ENCODE data around the gene ALOX15B. TPM values are rescaled to one million over a fixed set of nuclear protein-coding genes. Genes with fewer than 3 reads are reported as not detected.

Gene ALOX15B
- total and polyA plus RNA-seq, 2 donors, result 5.6 TPM; not detected in 1

- Histone ChIP-seq H3K4me3 (ENCODE audit: low read depth, low read length) (no peak overlapping the region), H3K36me3 (ENCODE audit: insufficient read depth) (no peaks in the 10 kb centered on the region), H3K27ac (ENCODE audit: low read depth) (no peak overlapping the region), H3K4me1 (ENCODE audit: insufficient read depth) (no peaks in the 10 kb centered on the region)
- 95% methylated on average over 30 of the region's 30 CpGs for WGBS
- no peak for DNase-seq (ENCODE audit: extremely low spot score)
Measured at GRCh38 chr17:8005967-8006730, 32.7 kb upstream of the ALOX15B start.

- no peaks in the 10 kb centered on the region for H3K36me3 ChIP-seq (ENCODE audit: insufficient read depth)
- no peak overlapping the region for H3K27ac ChIP-seq (ENCODE audit: low read depth)
- DNase-seq (ENCODE audit: extremely low spot score), result no peak
- WGBS, result 76% methylated on average over 14 of the region's 14 CpGs
- no peak overlapping the region for H3K4me3 ChIP-seq (ENCODE audit: low read depth, low read length)
- H3K4me1 ChIP-seq (ENCODE audit: insufficient read depth), result no peaks in the 10 kb centered on the region
Measured at GRCh38 chr17:8006836-8007680, 31.8 kb upstream of the ALOX15B start.

DNA sequence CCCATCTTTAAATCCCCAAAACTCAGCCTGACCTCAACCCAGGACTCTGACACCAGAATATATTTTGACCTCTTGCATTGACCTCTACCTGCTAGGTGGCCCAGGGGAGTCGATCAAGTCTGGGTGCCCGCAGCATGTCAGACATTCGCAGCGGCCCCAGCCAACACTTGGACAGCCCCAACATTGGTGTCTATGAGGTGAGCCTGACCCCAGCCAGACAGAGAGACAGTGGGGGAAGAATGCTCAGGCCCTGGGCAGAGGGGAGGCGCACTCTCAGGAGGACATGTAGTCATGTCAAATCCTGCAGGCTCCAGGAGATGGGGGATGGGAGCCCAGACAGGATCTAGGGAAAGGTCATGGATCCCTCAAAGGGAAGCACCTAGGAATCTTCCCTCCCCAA, 31.0 kb upstream of the ALOX15B start:
- H3K4me3 ChIP-seq (ENCODE audit: low read depth, low read length), result no peak overlapping the region
- no peaks in the 10 kb centered on the region for H3K36me3 ChIP-seq (ENCODE audit: insufficient read depth)
- no peak for DNase-seq (ENCODE audit: extremely low spot score)
- no peaks in the 10 kb centered on the region for H3K4me1 ChIP-seq (ENCODE audit: insufficient read depth)
- no peak overlapping the region for H3K27ac ChIP-seq (ENCODE audit: low read depth)
- WGBS, result 97% methylated on average over 5 of the region's 5 CpGs

DNA sequence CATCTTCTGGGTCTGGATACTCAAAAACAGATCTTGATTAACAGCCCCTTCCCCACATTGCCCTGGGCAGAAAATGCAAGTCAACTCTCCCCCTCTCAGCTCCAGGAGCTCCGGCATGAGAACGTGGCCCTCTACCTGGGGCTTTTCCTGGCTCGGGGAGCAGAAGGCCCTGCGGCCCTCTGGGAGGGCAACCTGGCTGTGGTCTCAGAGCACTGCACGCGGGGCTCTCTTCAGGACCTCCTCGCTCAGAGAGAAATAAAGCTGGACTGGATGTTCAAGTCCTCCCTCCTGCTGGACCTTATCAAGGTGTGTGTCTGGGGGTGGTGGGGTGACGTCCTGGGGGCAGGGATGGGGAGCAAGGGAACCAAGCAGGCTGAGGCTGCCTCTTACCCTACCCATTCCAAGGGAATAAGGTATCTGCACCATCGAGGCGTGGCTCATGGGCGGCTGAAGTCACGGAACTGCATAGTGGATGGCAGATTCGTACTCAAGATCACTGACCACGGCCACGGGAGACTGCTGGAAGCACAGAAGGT, 26.7 kb upstream of the ALOX15B start:
- no peaks in the 10 kb centered on the region for H3K4me1 ChIP-seq (ENCODE audit: insufficient read depth)
- 85% methylated on average over 15 of the region's 15 CpGs for WGBS

GRCh38 chr17:8012996-8013640, 25.7 kb upstream of the ALOX15B start:
- Histone ChIP-seq H3K4me3 (ENCODE audit: low read depth, low read length) (no peak overlapping the region), H3K27ac (ENCODE audit: low read depth) (no peak overlapping the region), H3K36me3 (ENCODE audit: insufficient read depth) (no peaks in the 10 kb centered on the region), H3K4me1 (ENCODE audit: insufficient read depth) (no peaks in the 10 kb centered on the region)
- WGBS, result 79% methylated on average over 17 of the region's 17 CpGs
- no peak for DNase-seq (ENCODE audit: extremely low spot score)

More for the DNA sequence above, 26.7 kb upstream of the ALOX15B start:
- H3K36me3 ChIP-seq (ENCODE audit: insufficient read depth), result no peaks in the 10 kb centered on the region
- no peak overlapping the region for H3K27ac ChIP-seq (ENCODE audit: low read depth)
- DNase-seq (ENCODE audit: extremely low spot score), result no peak
- no peak overlapping the region for H3K4me3 ChIP-seq (ENCODE audit: low read depth, low read length)

DNA sequence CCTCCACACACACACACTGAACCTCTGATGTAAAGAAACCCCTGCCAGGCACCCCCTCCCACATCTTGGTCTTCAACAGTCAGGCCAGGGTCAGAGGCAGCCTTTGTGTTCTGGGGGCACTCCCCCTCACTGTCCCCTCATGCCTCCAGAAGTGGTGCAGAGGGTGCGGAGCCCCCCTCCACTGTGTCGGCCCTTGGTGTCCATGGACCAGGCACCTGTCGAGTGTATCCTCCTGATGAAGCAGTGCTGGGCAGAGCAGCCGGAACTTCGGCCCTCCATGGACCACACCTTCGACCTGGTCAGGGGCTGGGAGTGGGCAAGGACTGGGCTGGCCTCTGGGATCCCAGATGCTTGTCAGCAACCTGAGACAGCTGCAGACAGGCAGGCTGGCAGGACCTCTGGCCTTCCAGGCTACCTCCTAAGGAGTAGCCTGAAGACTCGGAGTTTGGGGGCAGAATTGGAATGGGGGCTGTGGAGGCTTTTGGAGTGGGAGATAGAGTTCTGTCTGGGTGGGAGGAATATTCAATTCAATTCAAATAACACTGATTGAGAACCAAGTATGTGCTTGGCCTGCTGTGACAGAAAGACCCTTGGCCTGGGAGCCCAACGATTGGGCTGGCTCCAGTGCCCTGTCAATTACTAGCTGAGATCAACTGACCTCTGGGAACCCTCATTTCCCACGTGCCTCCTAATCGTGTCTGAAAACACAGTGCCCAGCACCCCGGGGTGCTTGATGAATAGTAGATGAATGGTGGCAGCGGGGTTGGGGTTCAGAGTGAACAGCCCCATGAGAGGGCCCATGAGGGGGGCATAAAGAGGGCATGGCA, 24.9 kb upstream of the ALOX15B start:
- 86% methylated on average over 12 of the region's 12 CpGs for WGBS
- Histone ChIP-seq H3K4me1 (ENCODE audit: insufficient read depth) (no peaks in the 10 kb centered on the region), H3K27ac (ENCODE audit: low read depth) (no peak overlapping the region), H3K36me3 (ENCODE audit: insufficient read depth) (no peaks in the 10 kb centered on the region), H3K4me3 (ENCODE audit: low read depth, low read length) (no peak overlapping the region)
- DNase-seq (ENCODE audit: extremely low spot score), result no peak

GRCh38 chr17:8014558-8014850, 24.4 kb upstream of the ALOX15B start:
- Histone ChIP-seq H3K4me3 (ENCODE audit: low read depth, low read length) (no peak overlapping the region), H3K36me3 (ENCODE audit: insufficient read depth) (no peaks in the 10 kb centered on the region), H3K27ac (ENCODE audit: low read depth) (no peak overlapping the region), H3K4me1 (ENCODE audit: insufficient read depth) (no peaks in the 10 kb centered on the region)
- no peak for DNase-seq (ENCODE audit: extremely low spot score)
- 94% methylated on average over 9 of the region's 9 CpGs for WGBS

DNA sequence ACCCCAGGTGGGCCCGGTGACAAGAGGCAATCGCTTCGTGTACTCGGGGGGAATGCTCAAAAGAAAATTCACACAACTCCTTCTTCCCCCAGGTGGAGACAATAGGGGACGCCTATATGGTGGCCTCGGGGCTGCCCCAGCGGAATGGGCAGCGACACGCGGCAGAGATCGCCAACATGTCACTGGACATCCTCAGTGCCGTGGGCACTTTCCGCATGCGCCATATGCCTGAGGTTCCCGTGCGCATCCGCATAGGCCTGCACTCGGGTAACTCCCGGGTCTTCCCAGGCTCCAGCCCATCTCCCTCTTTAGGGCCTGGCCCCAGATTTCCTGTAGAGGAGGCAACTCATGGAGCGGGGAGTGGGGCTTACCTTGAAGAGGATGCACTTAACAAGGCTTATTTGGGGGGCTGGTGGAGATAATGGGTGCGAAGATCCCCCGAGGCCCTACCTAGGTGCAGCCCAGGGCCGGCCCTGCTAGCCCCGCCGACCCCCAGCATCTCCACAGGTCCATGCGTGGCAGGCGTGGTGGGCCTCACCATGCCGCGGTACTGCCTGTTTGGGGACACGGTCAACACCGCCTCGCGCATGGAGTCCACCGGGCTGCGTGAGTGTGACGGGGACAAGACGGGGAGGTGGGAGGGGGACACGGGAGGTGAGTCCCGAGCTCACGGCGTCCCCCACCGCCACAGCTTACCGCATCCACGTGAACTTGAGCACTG, 23.5 kb upstream of the ALOX15B start:
- WGBS, result 67% methylated on average over 44 of the region's 44 CpGs
- Histone ChIP-seq H3K4me1 (ENCODE audit: insufficient read depth) (no peaks in the 10 kb centered on the region), H3K4me3 (ENCODE audit: low read depth, low read length) (no peak overlapping the region), H3K36me3 (ENCODE audit: insufficient read depth) (no peaks in the 10 kb centered on the region), H3K27ac (ENCODE audit: low read depth) (no peak overlapping the region)
- DNase-seq (ENCODE audit: extremely low spot score), result no peak

GRCh38 chr17:8015957-8016631, 22.8 kb upstream of the ALOX15B start:
- H3K4me1 ChIP-seq (ENCODE audit: insufficient read depth), result no peaks in the 10 kb centered on the region
- no peak for DNase-seq (ENCODE audit: extremely low spot score)
- H3K36me3 ChIP-seq (ENCODE audit: insufficient read depth), result no peaks in the 10 kb centered on the region
- peak overlapping the region; percentile 9 for H3K4me3 ChIP-seq (ENCODE audit: low read depth, low read length)
- no peak overlapping the region for H3K27ac ChIP-seq (ENCODE audit: low read depth)
- WGBS, result 2% methylated on average over 46 of the region's 46 CpGs

DNA sequence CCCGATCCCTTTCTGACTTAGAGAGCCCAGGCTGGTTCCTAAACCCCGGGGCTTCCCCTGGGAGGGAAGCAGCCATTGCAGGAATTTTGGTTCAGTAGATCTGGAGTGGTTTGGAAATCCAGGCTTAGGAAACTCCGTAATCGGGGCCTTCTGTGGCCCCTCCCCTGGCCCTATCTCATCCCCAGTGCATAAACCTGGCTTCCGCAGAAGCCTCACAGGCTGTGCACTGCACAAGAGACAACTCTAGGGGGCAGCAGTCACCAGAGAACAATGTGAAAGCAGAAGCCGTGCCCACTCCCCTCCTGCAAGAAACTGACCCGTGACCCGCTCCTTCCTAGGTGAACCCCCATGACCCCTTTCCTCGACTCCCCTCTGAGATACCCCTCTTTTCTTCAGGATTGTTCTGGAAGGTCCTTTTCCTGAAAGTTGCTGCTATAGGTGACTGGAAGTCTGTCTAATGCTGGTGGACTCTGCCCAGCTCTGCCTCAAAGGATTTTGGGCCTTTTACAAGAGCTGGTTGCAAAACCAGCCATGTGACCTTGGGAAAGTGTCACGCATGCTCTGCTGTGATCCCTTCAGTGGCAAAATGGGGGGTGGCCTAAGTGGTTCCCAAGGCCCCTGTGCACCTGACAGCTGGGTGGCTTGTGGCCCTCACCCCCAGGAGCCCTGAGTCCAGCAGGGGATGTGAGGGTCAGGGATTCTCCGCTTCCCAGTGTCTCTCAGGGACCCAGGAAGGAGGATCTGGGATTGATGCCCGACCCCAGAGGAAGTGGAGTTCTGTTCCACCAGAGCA, 22.0 kb upstream of the ALOX15B start:
- Histone ChIP-seq H3K27ac (ENCODE audit: low read depth) (no peak overlapping the region), H3K4me1 (ENCODE audit: insufficient read depth) (no peaks in the 10 kb centered on the region), H3K4me3 (ENCODE audit: low read depth, low read length) (peak overlapping the region; percentile 9), H3K36me3 (ENCODE audit: insufficient read depth) (no peaks in the 10 kb centered on the region)
- DNase-seq (ENCODE audit: extremely low spot score), result no peak
- WGBS, result 35% methylated on average over 12 of the region's 12 CpGs

DNA sequence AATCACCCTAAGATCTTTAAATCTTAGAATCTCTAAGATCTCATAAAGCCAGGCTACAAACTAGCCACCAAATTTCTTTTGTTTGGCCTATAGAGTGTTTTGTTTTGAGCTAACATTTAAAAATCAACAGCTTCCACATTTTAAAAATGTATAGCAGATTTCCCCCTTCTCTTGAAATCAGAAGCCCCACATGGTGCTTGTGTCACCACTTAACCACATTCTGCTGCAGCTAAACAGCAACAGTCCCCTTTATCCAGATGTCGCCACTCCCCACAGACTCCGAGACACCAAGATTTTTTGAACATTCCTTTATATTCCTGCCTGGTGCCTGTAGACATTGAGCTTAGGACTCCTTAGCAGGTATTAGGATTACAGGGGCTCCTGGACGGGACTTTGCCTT, 20.4 kb upstream of the ALOX15B start:
- WGBS, result 79% methylated on average over 3 of the region's 3 CpGs
- H3K27ac ChIP-seq (ENCODE audit: low read depth), result no peak overlapping the region
- H3K4me3 ChIP-seq (ENCODE audit: low read depth, low read length), result no peak overlapping the region
- DNase-seq (ENCODE audit: extremely low spot score), result no peak
- H3K4me1 ChIP-seq (ENCODE audit: insufficient read depth), result no peaks in the 10 kb centered on the region
- H3K36me3 ChIP-seq (ENCODE audit: insufficient read depth), result no peaks in the 10 kb centered on the region

- Histone ChIP-seq H3K36me3 (ENCODE audit: insufficient read depth) (no peaks in the 10 kb centered on the region), H3K4me3 (ENCODE audit: low read depth, low read length) (no peak overlapping the region), H3K27ac (ENCODE audit: low read depth) (no peak overlapping the region), H3K4me1 (ENCODE audit: insufficient read depth) (no peaks in the 10 kb centered on the region)
- no peak for DNase-seq (ENCODE audit: extremely low spot score)
- WGBS, result 48% methylated on average over 5 of the region's 5 CpGs
Measured at GRCh38 chr17:8019166-8019565, 19.7 kb upstream of the ALOX15B start.

All from urinary bladder (tissue), 4 donors.